MCF 10A (cell line): ENCODE data around the gene ANXA4. TPM values are rescaled to one million over a fixed set of nuclear protein-coding genes. Genes with fewer than 3 reads are reported as not detected.
A peak's percentile ranks its signal among the peaks of the same experiment; 100 is the strongest.

Experiments
- BruUV-seq: library from RNA; stranded (reverse); fragments of 400-500 nt; replicated peaks from 2 replicates; lab custom pipeline; 2021; lab: Mats Ljungman, UMichigan
- CTCF ChIA-PET: fragments of 300-600 bp; sonication (Branson Sonifier 250); formaldehyde crosslinking; extraction: SDS; loops from one replicate; lab custom pipeline; 2021; ENCODE audit warnings: antibody characterized with exemption, inconsistent platforms; lab: Yijun Ruan, JAX
- POLR2A ChIA-PET: fragments of 300-600, 350-650 bp; sonication (Branson Sonifier 250); formaldehyde crosslinking; extraction: SDS; loops from one replicate; lab custom pipeline; 2020; ENCODE audit warnings: antibody characterized with exemption, inconsistent platforms; lab: Yijun Ruan, JAX
- DNase-seq: peaks from one replicate; pipeline ENCODE4 v3.0.0-alpha.2; 2018; ENCODE audit not compliant: unreplicated experiment
- H3K27ac Mint-ChIP-seq: one replicate; pipeline ENCODE4 v1.8.0; 2022; ENCODE audit warnings: mild to moderate bottlenecking, low read depth, mixed read lengths; ENCODE audit not compliant: unreplicated experiment
- H3K27me3 Mint-ChIP-seq: one replicate; pipeline ENCODE4 v1.8.0; 2022; ENCODE audit warnings: mixed read lengths; ENCODE audit not compliant: insufficient read depth, unreplicated experiment
- H3K36me3 Mint-ChIP-seq: one replicate; pipeline ENCODE4 v1.8.0; 2022; ENCODE audit warnings: mild to moderate bottlenecking, moderate library complexity, mixed read lengths; ENCODE audit not compliant: insufficient read depth, unreplicated experiment
- H3K4me1 Mint-ChIP-seq: one replicate; pipeline ENCODE4 v1.8.0; 2022; ENCODE audit warnings: mixed read lengths; ENCODE audit not compliant: insufficient read depth, unreplicated experiment
- H3K4me3 Mint-ChIP-seq: one replicate; pipeline ENCODE4 v1.8.0; 2022; ENCODE audit warnings: mild to moderate bottlenecking, moderate library complexity, mixed read lengths; ENCODE audit not compliant: unreplicated experiment
- H3K9me3 Mint-ChIP-seq: one replicate; pipeline ENCODE4 v1.8.0; 2022; ENCODE audit warnings: mixed read lengths; ENCODE audit not compliant: unreplicated experiment
- intact Hi-C: fragments of 100-400 bp; cut with micrococcal nuclease; formaldehyde crosslinking; loops from 2 replicates; pipeline ENCODE4 v1.14.1; 2022
- total RNA-seq: library from RNA; stranded (reverse); gene quantifications from 2 replicates; pipeline ENCODE4 v1.2.3, GENCODE V29; 2022
- TF ChIP-seq, protein P1 (sequence below): fragments of 200-600 bp; IDR thresholded peaks from one replicate; pipeline ENCODE4 v1.8.0; 2022; ENCODE audit warnings: antibody characterized with exemption, mild to moderate bottlenecking; ENCODE audit not compliant: unreplicated experiment

ANXA4 gene
- total RNA-seq, 1 experiment from 2014 or later: 82.9 TPM

DNA sequence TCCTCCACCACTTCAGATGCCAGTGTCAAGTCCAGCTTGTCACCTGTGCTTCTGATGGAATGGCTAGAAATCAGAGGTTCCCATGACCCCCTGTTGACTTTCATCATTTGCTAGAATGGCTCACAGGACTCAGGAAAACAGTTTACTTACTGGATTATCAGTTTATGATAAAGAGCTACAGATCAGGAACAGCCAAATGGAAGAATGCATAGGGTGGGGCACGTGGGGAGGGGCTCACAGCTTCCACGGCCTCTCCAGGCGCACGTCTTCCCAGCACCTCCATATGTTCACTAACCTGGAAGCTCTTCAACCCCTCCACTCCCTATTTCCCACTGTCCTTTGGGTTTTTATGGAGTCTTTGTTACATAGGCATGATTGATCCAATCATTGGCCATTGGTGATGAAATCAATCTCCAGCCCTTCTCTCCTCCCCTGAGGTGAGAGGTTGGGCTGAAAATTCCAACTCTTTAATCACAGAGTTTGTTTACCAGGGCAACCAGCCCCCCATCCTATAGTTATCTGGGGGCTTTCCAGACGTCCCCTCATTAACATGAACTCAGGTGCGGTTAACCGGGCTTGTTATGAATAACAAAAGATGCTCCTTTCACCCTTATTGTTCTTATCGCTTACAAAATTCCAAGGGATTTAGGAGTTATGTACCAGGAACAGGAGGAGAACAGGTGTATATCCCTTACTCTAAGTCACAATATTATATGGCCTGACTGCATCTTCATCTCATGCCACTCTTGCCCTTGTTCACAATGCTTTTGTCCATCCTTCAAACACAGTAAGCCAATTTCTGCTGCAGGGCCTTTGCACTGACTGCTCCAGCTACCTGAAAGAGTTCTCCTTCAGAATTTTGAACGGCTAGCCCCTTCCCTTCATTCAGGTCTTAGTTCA lies 35.2 kb downstream of the ANXA4 start:
- no peak overlapping the region for H3K4me3 Mint-ChIP-seq
- POLR2A ChIA-PET: interaction anchor here (0.7 to 1.8 kb wide), 4 partner anchors 11 to 40 kb away, joined by 3 to 9 read pairs (median 3); partner anchors contain the start of gene ANXA4

DNA sequence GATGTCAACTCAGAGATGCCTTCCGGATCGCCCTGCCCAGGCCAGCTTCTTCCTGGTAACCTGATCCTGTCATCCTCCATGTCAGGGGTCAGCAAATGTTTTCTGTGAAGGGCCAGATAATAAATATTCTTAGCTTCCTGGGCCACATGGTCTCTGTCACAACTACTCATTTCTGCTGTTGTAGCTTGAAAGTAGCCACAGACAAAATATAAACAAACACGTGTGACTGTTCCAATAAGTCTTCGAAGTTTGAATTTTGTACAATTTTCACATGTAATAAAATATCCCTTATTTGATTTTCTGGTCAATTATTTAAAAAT lies 35.8 kb downstream of the ANXA4 start:
- Mint-ChIP-seq H3K4me3 (no peak overlapping the region), H3K36me3 (no peaks in the 10 kb centered on the region), H3K4me1 (peaks cover 32% of the 10 kb centered on the region), H3K9me3 (no peaks in the 10 kb centered on the region), H3K27ac (no peak overlapping the region), H3K27me3 (no peaks in the 10 kb centered on the region)
- POLR2A ChIA-PET: interaction anchor here (0.7 to 1.4 kb wide), 2 partner anchors 11 to 39 kb away, joined by 3 read pairs; no protein-coding TSS in a partner anchor
- DNase-seq: no peak
- CTCF ChIA-PET: interaction anchor here (1.6 kb wide), 1 partner anchor 340 kb away, joined by 3 read pairs; the partner anchor contains the start of gene NFU1
- TF ChIP-seq, protein P1, sequence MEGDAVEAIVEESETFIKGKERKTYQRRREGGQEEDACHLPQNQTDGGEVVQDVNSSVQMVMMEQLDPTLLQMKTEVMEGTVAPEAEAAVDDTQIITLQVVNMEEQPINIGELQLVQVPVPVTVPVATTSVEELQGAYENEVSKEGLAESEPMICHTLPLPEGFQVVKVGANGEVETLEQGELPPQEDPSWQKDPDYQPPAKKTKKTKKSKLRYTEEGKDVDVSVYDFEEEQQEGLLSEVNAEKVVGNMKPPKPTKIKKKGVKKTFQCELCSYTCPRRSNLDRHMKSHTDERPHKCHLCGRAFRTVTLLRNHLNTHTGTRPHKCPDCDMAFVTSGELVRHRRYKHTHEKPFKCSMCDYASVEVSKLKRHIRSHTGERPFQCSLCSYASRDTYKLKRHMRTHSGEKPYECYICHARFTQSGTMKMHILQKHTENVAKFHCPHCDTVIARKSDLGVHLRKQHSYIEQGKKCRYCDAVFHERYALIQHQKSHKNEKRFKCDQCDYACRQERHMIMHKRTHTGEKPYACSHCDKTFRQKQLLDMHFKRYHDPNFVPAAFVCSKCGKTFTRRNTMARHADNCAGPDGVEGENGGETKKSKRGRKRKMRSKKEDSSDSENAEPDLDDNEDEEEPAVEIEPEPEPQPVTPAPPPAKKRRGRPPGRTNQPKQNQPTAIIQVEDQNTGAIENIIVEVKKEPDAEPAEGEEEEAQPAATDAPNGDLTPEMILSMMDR: no peak
- no TSS peak for BruUV-seq
- intact Hi-C loops: no loop called here

More for the DNA sequence above, 35.2 kb downstream of the ANXA4 start:
- no peaks in the 10 kb centered on the region for H3K36me3 Mint-ChIP-seq
- intact Hi-C loops: no loop called here
- DNase-seq: no peak
- peaks cover 35% of the 10 kb centered on the region for H3K4me1 Mint-ChIP-seq
- CTCF ChIA-PET: interaction anchor here (1.6 to 1.8 kb wide), 2 partner anchors 52 to 339 kb away, joined by 3 to 8 read pairs; partner anchors contain the start of gene NFU1
- no peak overlapping the region for H3K27ac Mint-ChIP-seq
- no TSS peak for BruUV-seq
- no peaks in the 10 kb centered on the region for H3K9me3 Mint-ChIP-seq
- TF ChIP-seq, protein P1: no peak
- H3K27me3 Mint-ChIP-seq: no peaks in the 10 kb centered on the region

DNA sequence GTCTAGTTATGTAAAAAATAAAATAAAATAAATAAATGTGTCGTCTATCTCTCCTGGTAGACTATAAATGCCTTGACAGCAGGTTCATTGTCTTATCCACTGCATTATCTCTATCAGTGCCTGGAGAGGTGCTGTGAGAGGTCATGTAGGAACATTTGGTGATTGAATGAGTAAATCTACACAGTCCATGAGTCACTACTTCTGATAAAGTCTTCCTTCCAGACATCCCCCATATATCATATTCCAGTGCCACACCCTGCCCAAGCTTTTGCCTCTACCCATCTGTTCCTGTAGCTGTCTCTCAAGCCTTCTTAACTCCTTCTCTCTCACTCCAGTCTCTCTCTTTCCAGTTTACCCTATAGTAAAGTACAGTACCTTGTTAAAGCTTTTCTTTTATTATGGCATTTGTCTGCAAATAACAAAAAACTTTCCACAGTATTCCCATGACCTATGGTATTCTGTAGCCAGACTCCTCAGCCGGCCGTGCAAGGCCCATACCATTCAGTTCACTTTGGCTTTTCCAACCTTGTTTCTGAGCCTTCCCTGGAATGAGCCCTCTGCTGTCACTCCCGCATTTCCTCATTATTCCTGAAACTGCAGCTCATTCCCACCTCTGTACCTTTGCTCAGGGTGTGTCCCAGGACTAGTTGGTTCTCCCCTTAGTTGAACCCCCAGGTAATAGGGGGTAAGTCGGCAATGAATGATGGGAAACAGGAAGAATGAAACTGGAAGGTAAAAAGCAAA lies 37.5 kb downstream of the ANXA4 start:
- DNase-seq: peak; percentile 47
- ChIA-PET POLR2A (interaction anchor here (0.6 to 1.7 kb wide), 6 partner anchors 9 to 1707 kb away, joined by 3 to 15 read pairs (median 4); partner anchors contain the start of gene ANXA4), CTCF (interaction anchor here (0.6 to 2.2 kb wide), 6 partner anchors 9 to 877 kb away, joined by 3 to 15 read pairs (median 6); no protein-coding TSS in a partner anchor)
- Mint-ChIP-seq H3K27me3 (no peaks in the 10 kb centered on the region), H3K36me3 (no peaks in the 10 kb centered on the region), H3K4me1 (peaks cover 27% of the 10 kb centered on the region), H3K4me3 (peak overlapping the region; percentile 40), H3K27ac (peak overlapping the region; percentile 88), H3K9me3 (no peaks in the 10 kb centered on the region)
- TF ChIP-seq, protein P1: no peak
- no TSS peak for BruUV-seq
- intact Hi-C loops: no loop called here
